GM23338 (cell line): ENCODE measurements around the gene ADGRF3. TPM values are rescaled to one million over a fixed set of nuclear protein-coding genes. Genes with fewer than 3 reads are reported as not detected.

Experiments
- ATAC-seq: fragments of 200-7000 bp; cut with Tn5 transposase; 3 replicates; pipeline ENCODE4 v1.9.1; 2020
- DNase-seq: peaks from one replicate; pipeline ENCODE4 v3.0.0-alpha.2; 2015; ENCODE audit warnings: low spot score
- H2AFZ ChIP-seq: fragments of 200-600 bp; sonication (generic); 2 replicates; pipeline ENCODE4 v1.8.0; 2016; ENCODE audit warnings: antibody characterized with exemption, mild to moderate bottlenecking, moderate library complexity
- H3F3A ChIP-seq: fragments of 200-600 bp; sonication (generic); replicated peaks from 2 replicates; pipeline ENCODE4 v1.8.0; 2017; ENCODE audit warnings: antibody characterized with exemption, mixed run types, low read depth
- H3K27ac ChIP-seq: fragments of 200-600 bp; sonication (generic); 2 replicates; pipeline ENCODE4 v1.6.1; 2016; ENCODE audit warnings: low read depth
- H3K27me3 ChIP-seq: fragments of 200-600 bp; sonication (generic); 2 replicates; pipeline ENCODE4 v1.8.0; 2016; ENCODE audit warnings: mild to moderate bottlenecking, mixed run types, moderate library complexity; ENCODE audit not compliant: insufficient read depth
- H3K36me3 ChIP-seq: fragments of 200-600 bp; sonication (generic); 2 replicates; pipeline ENCODE4 v1.8.0; 2016; ENCODE audit warnings: mild to moderate bottlenecking; ENCODE audit not compliant: insufficient read depth
- H3K4me1 ChIP-seq: fragments of 200-600 bp; sonication (generic); 2 replicates; pipeline ENCODE4 v1.8.0; 2016; ENCODE audit warnings: mild to moderate bottlenecking, moderate library complexity; ENCODE audit not compliant: insufficient read depth
- H3K4me2 ChIP-seq: fragments of 200-600 bp; sonication (generic); 2 replicates; pipeline ENCODE4 v1.7.1; 2017; ENCODE audit warnings: mixed run types
- H3K4me3 ChIP-seq: fragments of 200-600 bp; sonication (generic); 2 replicates; pipeline ENCODE4 v1.6.1; 2016; ENCODE audit warnings: mixed run types
- H3K79me2 ChIP-seq: fragments of 200-600 bp; sonication (generic); replicated peaks from 2 replicates; pipeline ENCODE4 v1.8.0; 2017; ENCODE audit warnings: mild to moderate bottlenecking; ENCODE audit not compliant: insufficient read depth
- H3K9me2 ChIP-seq: fragments of 200-600 bp; sonication (generic); 2 replicates; pipeline ENCODE4 v1.8.0; 2017; ENCODE audit not compliant: insufficient read depth
- H4K20me1 ChIP-seq: fragments of 200-600 bp; sonication (generic); replicated peaks from 2 replicates; pipeline ENCODE4 v1.8.0; 2017; ENCODE audit warnings: mild to moderate bottlenecking; ENCODE audit not compliant: insufficient read depth
- H3K27ac Mint-ChIP-seq: 2 replicates; pipeline ENCODE4 v1.8.0; 2020; ENCODE audit warnings: inconsistent platforms, mild to moderate bottlenecking, moderate library complexity, mixed read lengths
- H3K27me3 Mint-ChIP-seq: 3 replicates; pipeline ENCODE4 v1.8.0; 2022; ENCODE audit warnings: low read depth, mild to moderate bottlenecking, moderate library complexity, mixed read lengths, inconsistent platforms; ENCODE audit not compliant: insufficient read depth, poor library complexity
- H3K36me3 Mint-ChIP-seq: 3 replicates; pipeline ENCODE4 v1.8.0; 2021; ENCODE audit warnings: low read depth, mild to moderate bottlenecking, inconsistent platforms, moderate library complexity, mixed read lengths
- H3K4me1 Mint-ChIP-seq: 3 replicates; pipeline ENCODE4 v1.8.0; 2020; ENCODE audit warnings: mild to moderate bottlenecking, inconsistent platforms, mixed read lengths
- H3K4me3 Mint-ChIP-seq: 3 replicates; pipeline ENCODE4 v1.8.0; 2021; ENCODE audit warnings: moderate library complexity, mild to moderate bottlenecking, inconsistent platforms, mixed read lengths
- H3K9me3 Mint-ChIP-seq: 3 replicates; pipeline ENCODE4 v1.8.0; 2020; ENCODE audit warnings: moderate library complexity, mild to moderate bottlenecking, inconsistent platforms, mixed read lengths
- NANOG ChIP-seq: IDR thresholded peaks from 2 replicates; pipeline ENCODE4 v1.6.1; 2016; ENCODE audit warnings: antibody characterized with exemption, borderline replicate concordance
- STAT1 ChIP-seq: IDR thresholded peaks from one replicate; pipeline ENCODE4 v1.6.1; 2016; ENCODE audit warnings: antibody characterized with exemption; ENCODE audit not compliant: unreplicated experiment
- ZNF462 ChIP-seq: fragments of 250-450 bp; sonication (Bioruptor Pico); IDR thresholded peaks from 2 replicates; pipeline ENCODE4 v1.5.0; 2020; ENCODE audit warnings: mild to moderate bottlenecking, moderate library complexity
- polyA plus RNA-seq: library from polyadenylated mRNA; unstranded; fragments of >200 nt; fragmentation: Nextera tagmentation; extraction: Ambion mirVana; gene quantifications from 2 replicates; pipeline ENCODE4 v1.2.1, GENCODE V29; 2016
- total RNA-seq: library from RNA; depleted of rRNA; stranded (reverse); fragments of >200 nt; shearing (Covaris generic); gene quantifications from 2 replicates; pipeline ENCODE4 v1.2.3, GENCODE V29; 2014
- TF ChIP-seq, protein P1 (sequence below), 2 experiments: fragments of 200-600 bp in 1 of 2; sonication (generic) in 1 of 2; conservative IDR thresholded peaks; 2 replicates each; pipeline versions ENCODE4 v1.5.1 to v1.6.1; 2016 to 2017; ENCODE audit warnings: antibody characterized with exemption in 2 of 2, low read depth in 2 of 2, mild to moderate bottlenecking in 2 of 2, moderate library complexity in 1 of 2

ADGRF3 gene
- total and polyA plus RNA-seq, 2 experiments from 2014 or later: 0.38 to 0.39 TPM

DNA sequence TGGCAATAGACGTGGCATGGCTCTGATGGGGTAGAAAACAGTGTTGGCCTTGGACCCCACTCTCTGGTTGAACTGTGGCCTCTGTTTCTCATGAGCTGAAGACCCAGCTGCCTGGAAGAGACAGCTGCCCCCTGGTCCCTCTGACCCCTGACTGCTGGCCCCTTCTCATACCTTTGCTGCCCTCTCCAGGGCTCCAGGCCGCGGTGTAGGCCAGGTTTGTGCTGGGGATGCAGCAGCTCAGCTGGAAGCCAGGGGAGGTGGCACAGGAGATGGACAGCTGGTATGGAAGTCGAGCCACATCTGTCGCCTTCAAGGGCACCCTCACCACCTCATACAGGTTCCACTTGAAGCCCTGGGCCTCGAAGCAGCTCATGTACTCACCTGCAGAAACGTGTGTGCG is 32.3 kb downstream of the ADGRF3 start:
- ATAC-seq: peak; percentile 75
- no peaks in the 10 kb centered on the region for H3K27me3 ChIP-seq
- H3K4me1 ChIP-seq: no peaks in the 10 kb centered on the region
- no peak overlapping the region for H3K4me3 ChIP-seq
- H3K27me3 Mint-ChIP-seq: peaks cover 14% of the 10 kb centered on the region
- no peak overlapping the region for H3K4me3 Mint-ChIP-seq
- H3K27ac Mint-ChIP-seq: no peak overlapping the region
- peaks cover 33% of the 10 kb centered on the region for H3K4me1 Mint-ChIP-seq
- H3K4me2 ChIP-seq: no peak overlapping the region
- no peaks in the 10 kb centered on the region for H3K9me2 ChIP-seq
- no peak overlapping the region for H3K27ac ChIP-seq
- peaks cover 6% of the 10 kb centered on the region; the same call in 2 of the 3 replicates for H3K36me3 Mint-ChIP-seq
- no peak for TF ChIP-seq NANOG
- TF ChIP-seq ZNF462 (CRISPR knock-in tag): no peak
- TF ChIP-seq, protein P1, sequence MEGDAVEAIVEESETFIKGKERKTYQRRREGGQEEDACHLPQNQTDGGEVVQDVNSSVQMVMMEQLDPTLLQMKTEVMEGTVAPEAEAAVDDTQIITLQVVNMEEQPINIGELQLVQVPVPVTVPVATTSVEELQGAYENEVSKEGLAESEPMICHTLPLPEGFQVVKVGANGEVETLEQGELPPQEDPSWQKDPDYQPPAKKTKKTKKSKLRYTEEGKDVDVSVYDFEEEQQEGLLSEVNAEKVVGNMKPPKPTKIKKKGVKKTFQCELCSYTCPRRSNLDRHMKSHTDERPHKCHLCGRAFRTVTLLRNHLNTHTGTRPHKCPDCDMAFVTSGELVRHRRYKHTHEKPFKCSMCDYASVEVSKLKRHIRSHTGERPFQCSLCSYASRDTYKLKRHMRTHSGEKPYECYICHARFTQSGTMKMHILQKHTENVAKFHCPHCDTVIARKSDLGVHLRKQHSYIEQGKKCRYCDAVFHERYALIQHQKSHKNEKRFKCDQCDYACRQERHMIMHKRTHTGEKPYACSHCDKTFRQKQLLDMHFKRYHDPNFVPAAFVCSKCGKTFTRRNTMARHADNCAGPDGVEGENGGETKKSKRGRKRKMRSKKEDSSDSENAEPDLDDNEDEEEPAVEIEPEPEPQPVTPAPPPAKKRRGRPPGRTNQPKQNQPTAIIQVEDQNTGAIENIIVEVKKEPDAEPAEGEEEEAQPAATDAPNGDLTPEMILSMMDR (conservative IDR thresholded peaks at IDR 0.05; ENCODE audit: low read depth in 2 of 2): peak; percentile 49 to 81
- DNase-seq: peak; percentile 65
- no peak overlapping the region for H2AFZ ChIP-seq
- no peaks in the 10 kb centered on the region for H3K36me3 ChIP-seq
- H3K9me3 Mint-ChIP-seq: no peaks in the 10 kb centered on the region
- no peaks in the 10 kb centered on the region for H3K79me2 ChIP-seq
- H4K20me1 ChIP-seq: no peaks in the 10 kb centered on the region
- H3F3A ChIP-seq: no peaks in the 10 kb centered on the region

GRCh38 chr2:26313446-26313845 is 33.1 kb downstream of the ADGRF3 start:
- peaks cover 14% of the 10 kb centered on the region for H3K27me3 Mint-ChIP-seq
- no peak for TF ChIP-seq ZNF462 (CRISPR knock-in tag)
- TF ChIP-seq STAT1: no peak

More at GRCh38 chr2:26313446-26313845, 33.1 kb downstream of the ADGRF3 start:
- Mint-ChIP-seq H3K27ac (no peak overlapping the region), H3K4me1 (peaks cover 27% of the 10 kb centered on the region), H3K9me3 (no peaks in the 10 kb centered on the region), H3K4me3 (no peak overlapping the region), H3K36me3 (peaks cover 6% of the 10 kb centered on the region; the same call in 2 of the 3 replicates)
- no peak for ATAC-seq
- H3F3A ChIP-seq: no peaks in the 10 kb centered on the region
- H3K9me2 ChIP-seq: no peaks in the 10 kb centered on the region
- H3K79me2 ChIP-seq: no peaks in the 10 kb centered on the region
- no peak overlapping the region for H2AFZ ChIP-seq
- no peaks in the 10 kb centered on the region for H3K27me3 ChIP-seq
- no peaks in the 10 kb centered on the region for H4K20me1 ChIP-seq
- no peak overlapping the region for H3K4me2 ChIP-seq
- no peak overlapping the region for H3K27ac ChIP-seq
- no peak overlapping the region for H3K4me3 ChIP-seq
- DNase-seq: no peak
- H3K36me3 ChIP-seq: no peaks in the 10 kb centered on the region
- no peaks in the 10 kb centered on the region for H3K4me1 ChIP-seq
